HK-2 (cell line): Measurements from ENCODE around the gene SRRM2.

Experiments used
- DNase-seq: peaks from one replicate; pipeline ENCODE4 v3.0.0-alpha.2; 2018; ENCODE audit not compliant: unreplicated experiment

The SRRM2 gene

DNA sequence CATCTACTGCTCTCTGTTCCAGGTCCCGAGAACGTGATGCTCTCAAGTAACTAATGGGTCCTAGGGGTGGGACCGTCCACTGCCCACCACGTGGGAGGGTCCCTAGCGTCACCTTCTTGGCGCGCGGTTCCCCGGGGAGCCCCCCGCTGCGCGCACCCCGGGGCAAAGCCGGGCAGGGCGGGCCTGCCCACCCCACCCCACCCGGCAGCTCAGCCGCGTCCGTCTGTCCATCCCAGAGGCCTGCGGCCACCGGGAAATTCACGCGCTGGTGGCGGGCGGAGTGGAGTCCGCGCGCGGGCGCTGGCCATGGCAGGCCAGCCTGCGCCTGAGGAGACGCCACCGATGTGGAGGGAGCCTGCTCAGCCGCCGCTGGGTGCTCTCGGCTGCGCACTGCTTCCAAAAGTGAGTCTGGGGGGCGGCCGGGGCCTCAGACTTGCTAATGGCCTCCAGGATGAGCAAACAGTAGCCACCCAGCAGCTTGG is 46.3 kb downstream of the SRRM2 start:
- no peak for DNase-seq

DNA sequence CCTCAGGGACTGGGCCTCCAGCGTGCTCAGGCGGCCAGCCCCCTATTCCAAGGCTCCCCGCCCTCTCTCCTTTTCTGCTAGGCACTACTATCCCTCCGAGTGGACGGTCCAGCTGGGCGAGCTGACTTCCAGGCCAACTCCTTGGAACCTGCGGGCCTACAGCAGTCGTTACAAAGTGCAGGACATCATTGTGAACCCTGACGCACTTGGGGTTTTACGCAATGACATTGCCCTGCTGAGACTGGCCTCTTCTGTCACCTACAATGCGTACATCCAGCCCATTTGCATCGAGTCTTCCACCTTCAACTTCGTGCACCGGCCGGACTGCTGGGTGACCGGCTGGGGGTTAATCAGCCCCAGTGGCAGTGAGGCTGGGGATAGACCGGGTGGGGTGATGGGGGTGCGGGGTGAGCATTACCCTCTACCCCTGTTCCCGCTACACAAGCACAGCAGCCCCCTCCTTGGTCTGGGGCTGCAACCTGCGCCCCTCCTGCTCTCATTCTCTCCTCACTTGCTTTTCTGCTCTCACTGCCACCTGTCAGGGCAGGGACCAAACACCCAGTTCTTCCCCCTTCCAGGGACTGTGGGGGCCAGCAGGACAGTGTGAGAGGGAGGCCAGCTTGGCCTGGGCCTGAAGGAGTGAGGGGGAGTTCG is 46.9 kb downstream of the SRRM2 start:
- no peak for DNase-seq

DNA sequence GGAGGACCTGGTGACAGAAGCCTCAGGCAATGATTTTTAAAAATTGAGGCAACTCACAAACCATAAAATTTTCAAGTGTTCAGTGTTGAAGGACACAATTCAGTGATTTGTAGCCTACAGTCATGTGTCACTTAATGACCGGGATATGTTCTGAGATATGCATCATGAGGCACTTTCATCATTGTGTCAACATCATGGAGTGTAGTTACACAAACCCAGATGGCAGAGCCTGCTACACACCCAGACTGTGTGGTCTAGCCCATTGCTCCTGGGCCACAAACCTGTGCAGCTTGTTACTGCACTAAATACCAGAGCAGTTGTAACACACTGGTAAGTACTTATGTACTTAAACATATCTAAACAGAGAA is 47.4 kb downstream of the SRRM2 start:
- DNase-seq, result no peak

DNA sequence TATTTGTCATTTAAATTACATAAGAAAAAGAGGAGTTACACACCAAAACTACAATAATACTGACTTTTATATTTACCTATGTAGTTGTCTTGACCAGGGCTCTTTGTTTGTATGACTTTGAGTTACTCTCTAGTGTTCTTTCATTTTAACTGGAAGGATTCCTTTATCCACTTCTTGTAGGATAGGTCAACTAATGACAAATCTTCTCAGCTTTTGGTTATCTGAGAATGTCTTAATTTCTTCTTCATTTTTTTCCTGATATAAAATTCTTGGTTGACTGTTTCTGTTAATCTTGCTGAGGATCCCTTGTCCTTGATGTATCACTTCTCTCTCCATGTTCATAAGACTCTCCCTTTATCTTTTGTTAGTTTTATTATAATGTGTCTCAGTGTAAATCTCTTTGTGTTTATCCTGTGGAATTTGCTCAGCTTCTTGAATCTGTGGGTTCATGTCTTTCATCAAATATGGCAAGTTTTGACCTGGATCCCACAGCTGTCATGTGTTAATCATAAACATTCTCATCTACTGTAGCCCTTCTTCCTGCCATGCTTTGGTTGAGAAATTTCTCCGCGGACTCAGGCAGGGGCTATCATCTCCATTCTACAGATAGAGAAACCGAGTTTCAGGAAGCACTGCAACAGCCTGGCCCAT is 51.2 kb downstream of the SRRM2 start:
- no peak for DNase-seq

DNA sequence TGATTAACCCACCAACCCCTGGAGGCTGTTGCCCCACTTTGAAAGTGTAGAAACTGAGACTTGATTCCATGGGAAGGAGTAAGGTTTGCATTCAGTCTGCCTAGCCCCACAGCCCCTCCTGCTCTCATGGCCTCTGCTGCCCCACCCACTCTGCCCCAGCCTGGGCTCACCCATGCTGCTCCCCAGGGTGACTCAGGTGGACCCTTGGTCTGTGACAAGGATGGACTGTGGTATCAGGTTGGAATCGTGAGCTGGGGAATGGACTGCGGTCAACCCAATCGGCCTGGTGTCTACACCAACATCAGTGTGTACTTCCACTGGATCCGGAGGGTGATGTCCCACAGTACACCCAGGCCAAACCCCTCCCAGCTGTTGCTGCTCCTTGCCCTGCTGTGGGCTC is 52.3 kb downstream of the SRRM2 start:
- no peak for DNase-seq

DNA sequence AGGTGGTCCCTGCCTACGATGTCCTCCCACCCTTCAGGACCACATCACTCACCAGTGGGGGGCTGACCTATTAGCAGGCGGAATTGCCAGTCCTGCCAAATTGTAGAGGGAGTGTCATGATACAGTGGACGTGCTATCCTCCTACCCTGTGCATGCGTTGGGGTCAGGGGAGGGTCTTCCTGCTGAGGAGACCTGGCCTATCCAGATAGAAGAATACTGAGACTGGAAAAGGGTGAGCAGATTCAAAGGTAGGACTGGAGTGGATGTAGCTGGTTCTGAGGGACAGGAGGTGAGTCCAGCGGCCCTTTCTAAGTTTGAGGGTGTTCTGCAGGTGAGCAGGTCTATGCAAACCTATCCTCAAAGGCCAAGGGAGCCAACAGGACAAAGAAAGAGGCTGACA is 53.8 kb downstream of the SRRM2 start:
- no peak for DNase-seq

DNA sequence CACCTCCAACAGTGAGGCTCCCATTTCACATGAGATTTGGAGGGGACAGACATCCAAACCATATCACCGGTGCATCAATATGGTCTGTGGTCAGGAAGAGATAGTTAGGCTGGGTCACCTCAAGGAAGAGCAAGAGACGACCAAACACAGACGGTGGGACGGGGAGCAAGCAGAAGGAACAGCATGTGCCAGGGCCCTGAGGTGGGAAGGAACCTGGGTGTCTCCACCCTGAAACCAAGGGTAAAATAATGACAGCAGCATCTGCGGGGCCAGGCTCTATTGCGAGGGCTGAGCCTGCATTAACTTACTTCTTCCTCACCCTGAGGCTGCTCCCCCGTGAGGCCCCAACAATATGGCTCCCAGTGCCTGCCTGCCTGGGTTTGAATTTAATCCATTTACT is 55.7 kb downstream of the SRRM2 start:
- DNase-seq, result no peak

DNA sequence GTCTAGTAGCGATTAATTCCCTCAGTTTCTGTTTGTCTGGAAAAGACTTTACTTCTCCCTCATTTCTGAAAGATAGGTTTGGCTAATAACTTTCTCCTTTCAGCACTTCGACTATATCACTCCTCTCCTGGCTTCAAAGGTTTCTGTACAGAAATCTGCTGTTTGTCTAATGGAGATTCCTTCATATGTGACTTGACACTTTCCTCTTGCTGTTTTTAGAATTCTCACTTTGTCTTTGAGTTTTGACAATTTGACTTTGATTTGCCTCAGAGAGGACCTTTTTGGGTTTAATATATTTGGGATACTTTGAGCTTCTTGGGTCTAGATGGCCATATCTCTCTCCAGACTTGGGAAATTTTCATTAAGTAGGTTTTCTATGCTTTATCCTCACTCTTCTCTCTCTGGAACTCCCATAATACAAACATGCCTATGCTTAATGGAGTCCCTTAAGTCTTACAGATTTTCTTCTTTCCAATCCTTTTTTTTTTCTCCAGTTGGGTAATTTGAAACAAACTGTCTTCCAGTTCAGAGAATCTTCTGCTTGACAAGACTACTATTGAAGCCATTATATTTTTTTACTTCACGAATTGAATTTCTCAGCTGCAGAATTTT is 56.8 kb downstream of the SRRM2 start:
- DNase-seq, result no peak

DNA sequence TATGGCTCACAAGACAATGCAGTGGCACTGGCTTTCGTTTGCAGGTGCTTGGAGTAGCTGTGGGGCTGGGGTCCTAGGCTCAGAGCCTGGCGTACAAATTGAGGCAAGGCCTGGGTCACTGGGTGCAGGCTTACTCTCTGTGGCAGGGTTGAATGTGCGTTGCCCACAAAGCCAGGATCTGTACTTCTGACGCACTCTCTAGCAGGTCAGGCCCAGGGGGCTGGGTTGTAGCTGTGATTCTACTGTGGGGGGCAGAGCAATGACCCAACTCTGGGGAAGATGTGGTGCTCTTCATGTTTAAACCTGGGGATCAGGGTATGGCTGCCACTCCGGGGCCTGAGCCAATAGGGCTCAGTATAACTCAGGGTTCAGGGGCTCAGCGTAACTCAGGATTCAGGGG is 58.2 kb downstream of the SRRM2 start:
- no peak for DNase-seq

DNA sequence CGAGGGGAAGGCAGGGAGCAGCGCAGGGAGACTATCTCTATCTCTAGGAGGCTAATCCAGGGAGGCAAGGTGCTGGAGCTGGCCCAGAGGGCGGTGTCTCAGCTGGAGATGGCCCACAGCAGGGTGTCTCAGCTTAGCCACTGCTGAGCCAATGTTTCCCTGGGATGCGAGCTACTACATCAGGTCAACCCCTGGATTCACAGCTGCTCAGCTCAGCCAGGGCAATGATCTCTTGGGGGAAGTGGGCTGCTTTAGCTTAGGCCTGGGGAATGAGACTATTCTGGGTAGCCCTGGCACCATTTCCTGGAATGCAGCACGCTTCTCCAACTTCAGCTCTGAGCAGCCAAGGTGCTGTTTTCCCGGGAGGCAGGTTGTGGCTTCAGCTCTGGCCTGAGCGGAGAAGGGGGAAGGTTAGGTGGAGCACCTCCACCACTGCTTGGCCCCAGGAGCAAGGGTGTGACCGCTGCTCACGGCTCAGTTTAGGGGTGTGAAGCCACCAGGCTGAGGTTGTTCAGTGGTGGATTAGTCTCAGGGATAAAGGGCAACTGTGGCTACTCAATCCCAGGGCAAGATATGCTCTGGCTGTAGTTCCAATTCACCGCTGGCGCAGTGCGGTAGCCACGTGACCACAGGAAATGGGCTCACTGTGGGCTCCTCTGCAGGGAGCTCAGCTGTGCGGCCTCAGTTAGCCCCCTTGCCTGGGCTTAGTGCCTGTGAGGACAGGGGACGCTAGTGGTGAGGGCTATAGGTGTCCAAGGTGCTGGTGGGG is 59.4 kb downstream of the SRRM2 start:
- DNase-seq, result no peak

DNA sequence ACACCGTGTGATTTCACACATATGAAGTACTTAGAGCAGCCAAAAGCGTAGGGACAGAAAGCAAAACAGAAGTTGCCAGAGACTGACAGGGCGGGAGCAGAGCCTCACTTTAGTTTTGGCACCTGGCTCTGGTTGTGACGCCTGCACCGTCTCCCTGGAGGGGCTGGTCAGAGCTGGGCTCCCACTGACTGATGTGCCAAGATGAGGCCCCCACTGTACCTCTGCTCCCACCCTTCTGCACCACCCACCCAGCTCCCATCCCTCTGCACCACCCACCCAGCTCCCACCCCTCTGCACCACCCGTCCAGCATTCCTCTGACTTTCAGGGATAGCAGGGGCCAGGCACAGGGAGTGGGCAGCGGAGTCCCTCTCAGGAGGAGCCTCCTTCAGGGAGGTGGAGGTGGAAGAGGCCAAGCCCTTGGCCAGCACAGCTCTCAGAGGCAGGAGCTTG is 61.4 kb downstream of the SRRM2 start:
- DNase-seq, result no peak

DNA sequence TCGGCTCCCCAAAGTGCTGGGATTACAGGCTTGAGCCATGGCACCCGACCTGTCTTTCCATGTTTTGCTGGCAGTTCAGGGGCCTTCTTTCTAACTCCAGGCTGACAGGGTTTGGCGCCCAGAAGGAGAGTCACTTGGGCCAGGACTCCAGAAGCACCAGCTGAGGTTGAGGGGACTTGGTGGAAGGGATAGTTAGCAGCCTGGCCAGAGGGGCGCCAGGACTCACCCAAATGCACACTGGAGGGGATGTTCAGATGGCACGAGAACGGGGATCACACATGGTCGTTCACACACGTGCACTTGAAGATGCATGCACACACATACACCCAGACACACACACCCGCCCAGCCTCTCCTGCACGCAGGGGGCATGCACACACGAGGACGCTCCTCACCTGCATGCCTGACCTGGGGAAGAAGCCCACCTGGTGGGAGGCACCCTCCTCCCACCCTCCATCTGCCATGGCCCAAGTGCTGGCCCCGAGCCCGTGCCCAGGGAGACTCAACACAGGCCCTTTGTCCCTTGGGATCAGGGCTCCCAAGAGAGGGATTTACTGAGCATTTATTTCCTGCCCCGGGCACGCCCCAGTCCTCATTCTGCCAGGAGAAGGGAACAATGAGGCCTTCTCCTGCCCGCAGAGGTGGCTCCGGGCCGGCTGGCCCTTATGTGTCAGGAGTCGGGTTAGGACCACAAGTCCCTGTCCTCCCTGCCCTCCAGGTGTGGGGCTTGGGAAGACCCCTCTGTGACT is 62.3 kb downstream of the SRRM2 start:
- DNase-seq, result no peak

DNA sequence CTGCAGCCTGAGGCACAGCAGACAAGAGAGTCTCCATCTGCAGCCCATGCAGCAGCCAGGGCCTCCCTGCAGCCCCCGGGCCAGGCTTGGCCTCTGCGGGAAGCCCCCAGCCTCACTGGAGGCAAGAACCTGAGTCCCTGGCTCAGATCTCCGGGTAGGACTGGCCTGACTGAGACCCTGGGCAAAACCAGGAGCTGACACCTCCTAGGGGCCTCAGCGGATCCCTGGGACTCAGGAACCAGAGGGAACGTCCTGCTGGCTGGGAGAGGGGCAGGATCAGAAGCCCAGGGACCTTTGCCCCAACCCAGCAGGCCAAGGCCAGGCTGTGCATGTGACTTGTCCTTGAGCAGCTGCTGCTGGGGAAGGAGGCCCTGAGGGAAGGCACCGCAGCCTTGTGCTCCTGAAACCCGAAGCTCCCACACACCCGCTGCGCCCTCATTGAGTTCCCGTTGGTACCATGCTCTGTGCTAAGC is 62.9 kb downstream of the SRRM2 start:
- no peak for DNase-seq

DNA sequence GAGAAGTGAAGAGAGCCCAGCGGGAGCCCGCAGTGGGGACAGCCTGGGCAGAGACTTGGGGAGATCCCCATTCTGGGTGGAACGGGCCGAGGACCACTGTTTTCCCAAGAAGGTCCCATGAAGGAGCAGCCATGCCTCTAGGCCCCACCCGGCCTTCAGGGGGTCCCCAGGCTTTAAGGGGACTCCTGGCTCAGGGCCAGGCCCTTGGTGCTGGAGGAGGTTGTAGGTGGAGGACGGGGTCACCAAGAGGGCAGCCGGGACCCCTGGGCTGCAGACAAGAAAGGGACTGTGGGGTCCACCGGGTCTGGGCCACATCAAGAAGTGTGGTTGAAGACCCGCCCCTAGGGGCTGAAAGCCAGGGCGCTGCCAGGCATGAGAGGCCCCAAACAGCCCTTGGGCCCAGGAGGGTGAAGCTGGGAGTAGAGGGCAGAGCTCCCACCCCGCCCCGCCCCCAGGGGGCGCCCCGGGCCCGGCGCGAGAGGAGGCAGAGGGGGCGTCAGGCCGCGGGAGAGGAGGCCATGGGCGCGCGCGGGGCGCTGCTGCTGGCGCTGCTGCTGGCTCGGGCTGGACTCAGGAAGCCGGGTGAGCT is 64.4 kb downstream of the SRRM2 start, which contains the start of gene PRSS21:
Gene PRSS21 (plus strand): TSS at position 487 of the 589 bp plus-strand sequence. CDS start 32 bp downstream, at position 519.
- no peak for DNase-seq

DNA sequence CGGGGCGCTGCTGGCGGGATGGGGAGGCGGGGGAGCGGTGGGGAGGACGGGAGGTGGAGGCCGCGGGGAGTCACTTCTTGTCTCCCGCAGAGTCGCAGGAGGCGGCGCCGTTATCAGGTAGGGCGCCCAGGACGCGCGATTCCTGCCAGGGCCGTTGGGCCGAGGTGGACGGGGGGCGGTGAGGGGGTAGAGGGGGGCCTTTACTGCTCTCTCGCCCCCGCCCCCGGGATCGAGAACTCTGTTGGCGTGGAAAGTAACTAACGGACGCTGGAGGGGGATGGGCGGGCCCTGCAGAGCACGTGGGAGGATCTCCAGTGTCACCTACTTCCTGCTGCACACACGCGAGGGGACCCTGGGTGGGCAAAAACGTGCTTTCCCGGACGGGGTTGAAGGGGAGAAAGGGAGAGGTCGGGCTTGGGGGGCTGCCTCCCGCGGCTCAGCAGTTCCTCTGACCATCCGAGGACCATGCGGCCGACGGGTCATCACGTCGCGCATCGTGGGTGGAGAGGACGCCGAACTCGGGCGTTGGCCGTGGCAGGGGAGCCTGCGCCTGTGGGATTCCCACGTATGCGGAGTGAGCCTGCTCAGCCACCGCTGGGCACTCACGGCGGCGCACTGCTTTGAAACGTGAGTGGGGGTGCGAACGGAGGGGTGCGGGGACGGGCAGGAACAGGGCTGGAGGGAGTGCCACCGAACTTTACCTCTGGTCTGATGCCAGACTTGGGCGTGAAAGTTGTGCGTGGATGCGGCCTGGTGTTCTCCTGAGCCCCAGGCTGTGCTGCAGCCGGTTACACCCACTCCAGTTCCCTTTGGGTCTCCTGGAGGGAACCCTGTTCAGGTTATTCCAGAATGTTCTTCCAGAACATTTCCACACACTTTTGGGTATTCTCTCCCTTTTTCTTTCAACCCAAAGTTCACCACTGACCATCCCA is 65.2 kb downstream of the SRRM2 start:
- DNase-seq, result no peak

DNA sequence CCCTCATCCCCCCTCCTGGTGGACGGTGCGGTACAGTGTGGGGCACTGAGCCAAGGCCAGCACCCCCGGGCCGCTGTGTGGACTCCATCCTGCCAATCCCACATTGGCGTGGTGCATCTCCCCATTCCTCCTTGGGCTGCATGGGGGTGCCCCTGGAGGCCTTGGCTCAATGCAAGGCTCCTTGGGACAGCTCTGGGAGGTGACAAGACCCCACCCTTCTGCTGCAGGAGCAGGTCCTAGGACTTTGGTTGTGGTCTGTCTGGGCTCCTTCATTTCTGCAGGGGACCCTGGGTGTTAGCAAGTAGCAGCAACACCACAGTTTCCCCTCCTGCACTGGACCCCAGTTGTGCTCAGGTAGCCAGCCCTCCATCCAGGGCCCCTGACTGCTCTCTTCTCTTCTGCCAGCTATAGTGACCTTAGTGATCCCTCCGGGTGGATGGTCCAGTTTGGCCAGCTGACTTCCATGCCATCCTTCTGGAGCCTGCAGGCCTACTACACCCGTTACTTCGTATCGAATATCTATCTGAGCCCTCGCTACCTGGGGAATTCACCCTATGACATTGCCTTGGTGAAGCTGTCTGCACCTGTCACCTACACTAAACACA is 65.9 kb downstream of the SRRM2 start:
- no peak for DNase-seq

DNA sequence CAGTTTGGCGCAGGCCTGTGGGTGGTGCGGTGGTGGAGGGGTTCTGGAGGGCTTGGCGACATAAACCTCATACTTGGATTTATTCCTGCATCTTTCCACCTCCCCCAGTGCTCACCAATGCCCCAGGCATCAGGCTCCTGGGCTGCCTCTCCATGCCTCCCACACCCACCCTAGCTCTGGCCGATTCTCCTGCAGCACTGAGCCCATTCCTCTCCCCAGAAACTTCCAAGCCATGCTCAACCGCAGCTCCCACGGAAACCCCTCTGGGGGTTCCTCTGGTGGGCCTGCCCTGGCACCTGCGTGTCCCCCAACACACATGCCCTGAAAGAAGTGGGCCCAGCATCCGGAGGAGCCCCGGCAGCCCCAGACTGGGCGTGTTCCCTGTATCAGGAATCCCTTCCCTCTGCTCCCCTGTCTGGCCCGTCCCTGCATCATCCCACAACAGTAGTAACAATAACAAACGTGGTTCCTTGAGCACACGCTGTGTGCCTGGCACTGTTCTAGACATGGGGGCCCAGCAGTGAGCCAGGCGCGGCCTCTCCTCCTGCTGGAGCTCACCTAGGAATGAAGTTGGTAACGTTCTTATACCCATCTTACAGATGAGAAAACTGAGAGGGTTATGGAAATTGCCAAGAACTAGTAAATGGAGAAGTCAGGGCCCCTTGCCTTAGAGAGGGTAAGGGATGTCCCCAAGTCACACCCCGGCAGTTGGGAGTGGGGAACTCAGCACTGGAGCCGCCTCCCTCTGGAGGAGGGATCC is 66.9 kb downstream of the SRRM2 start:
- DNase-seq, result no peak

DNA sequence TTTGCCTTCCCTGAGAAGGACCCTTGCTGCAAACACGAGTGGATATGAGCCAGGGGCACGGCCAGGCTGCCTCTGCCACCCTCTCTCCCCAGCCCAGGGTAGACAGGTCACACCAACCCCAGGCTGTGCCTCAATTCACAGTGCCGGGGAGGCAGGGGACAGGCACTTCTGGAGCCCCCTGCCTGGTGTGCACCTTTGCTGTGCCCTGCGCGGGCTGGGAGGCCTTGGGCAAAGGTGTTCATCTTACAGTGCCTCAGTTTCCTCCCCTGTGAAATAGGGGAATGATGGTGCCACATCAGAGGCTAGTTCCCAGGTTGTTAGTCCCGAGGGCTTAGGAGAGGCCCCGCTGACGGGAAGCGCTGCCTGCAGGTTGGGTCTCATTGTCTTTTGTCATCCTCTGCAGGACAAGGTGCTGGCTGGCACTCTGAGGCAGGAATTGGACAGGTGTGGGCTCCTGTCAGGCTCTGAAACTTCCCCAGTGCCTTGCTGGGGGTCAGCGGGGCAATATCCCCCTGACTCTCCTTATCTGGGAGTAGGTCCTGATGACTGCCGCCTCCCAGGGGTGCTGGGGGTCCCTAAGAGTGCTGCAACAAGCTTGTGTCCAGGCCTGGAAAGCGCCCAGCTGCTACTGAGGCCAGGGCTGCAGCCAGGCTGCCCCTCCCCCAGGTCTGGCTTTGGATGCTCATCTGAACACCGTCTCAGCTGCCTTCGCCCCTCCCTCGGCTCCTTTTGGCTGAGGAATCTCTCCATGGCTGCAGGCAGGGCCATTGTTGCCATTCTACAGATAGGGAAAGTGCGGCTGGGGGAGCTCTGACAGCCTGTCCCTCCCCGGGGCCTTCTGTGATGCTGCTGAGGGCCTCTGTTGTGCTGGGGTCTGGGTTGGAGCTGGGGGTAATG is 67.7 kb downstream of the SRRM2 start:
- no peak for DNase-seq
